ENCODE measurements around the gene SLC30A7. TPM values are rescaled to one million over a fixed set of nuclear protein-coding genes. Genes with fewer than 3 reads are reported as not detected.

SLC30A7 gene
- total and polyA plus RNA-seq, 2 of the 13 experiments (the other 11 are each of a cell fraction or from before 2014, with no cell fraction given): 8.3 to 40.8 TPM

DNA sequence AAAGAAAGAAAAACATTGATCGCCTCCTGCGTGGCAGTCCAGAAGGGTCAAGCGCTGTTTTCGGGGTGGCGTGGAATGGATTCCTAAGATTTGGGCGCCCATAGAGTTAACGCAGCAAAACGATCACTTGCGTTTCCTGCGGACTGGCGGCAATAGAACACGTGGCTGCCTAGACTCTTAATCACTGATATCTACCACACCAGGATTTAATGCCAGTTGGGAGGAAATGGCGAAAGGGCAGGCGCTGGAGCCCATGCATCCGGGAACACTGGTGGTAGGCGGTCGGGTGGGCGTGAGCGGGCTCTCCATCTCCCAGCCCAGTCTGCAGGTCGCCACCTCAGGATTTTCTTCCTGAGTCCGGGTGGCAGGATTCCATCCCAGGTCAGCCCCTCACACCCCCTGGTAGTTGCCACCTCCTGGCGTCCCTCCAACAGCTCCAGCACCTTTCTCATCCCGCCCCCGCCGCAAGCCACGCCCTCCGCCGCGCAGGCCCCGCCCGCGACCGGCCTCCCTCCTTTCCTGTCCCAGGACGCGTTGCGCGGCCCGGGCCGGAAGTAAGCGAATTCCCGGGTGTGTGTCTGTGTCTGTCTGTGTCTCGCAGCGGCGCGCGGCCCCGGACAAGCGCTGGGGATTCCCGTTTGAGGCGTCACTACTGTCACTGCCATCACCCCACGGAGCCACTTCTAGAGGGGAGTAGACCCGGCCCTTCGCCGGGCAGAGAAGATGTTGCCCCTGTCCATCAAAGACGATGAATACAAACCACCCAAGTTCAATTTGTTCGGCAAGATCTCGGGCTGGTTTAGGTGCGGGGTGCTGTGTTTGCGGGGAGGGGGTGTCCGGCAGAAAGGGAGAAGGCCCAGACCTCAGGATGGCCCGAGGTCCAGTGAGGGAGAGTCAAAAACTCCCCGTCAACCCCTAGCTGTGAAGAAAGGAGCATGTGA, at the start of gene SLC30A7 (continued):
- TF ChIP-seq, protein P1, sequence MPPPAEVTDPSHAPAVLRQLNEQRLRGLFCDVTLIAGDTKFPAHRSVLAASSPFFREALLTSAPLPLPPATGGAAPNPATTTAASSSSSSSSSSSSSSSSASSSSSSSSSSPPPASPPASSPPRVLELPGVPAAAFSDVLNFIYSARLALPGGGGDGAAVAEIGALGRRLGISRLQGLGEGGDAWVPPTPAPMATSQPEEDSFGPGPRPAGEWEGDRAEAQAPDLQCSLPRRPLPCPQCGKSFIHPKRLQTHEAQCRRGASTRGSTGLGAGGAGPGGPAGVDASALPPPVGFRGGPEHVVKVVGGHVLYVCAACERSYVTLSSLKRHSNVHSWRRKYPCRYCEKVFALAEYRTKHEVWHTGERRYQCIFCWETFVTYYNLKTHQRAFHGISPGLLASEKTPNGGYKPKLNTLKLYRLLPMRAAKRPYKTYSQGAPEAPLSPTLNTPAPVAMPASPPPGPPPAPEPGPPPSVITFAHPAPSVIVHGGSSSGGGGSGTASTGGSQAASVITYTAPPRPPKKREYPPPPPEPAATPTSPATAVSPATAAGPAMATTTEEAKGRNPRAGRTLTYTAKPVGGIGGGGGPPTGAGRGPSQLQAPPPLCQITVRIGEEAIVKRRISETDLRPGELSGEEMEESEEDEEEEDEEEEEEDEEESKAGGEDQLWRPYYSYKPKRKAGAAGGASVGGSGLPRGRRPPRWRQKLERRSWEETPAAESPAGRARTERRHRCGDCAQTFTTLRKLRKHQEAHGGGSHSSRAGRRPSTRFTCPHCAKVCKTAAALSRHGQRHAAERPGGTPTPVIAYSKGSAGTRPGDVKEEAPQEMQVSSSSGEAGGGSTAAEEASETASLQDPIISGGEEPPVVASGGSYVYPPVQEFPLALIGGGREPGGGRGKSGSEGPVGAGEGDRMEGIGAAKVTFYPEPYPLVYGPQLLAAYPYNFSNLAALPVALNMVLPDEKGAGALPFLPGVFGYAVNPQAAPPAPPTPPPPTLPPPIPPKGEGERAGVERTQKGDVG (CRISPR knock-in tag; IDR thresholded peaks at IDR 0.05; ENCODE audit: borderline replicate concordance): 0 out of 2 replicates have a peak, but pooled peaks have one; percentile 14
- TF ChIP-seq ZNF136 (CRISPR knock-in tag; IDR thresholded peaks at IDR 0.05; ENCODE audit: low read depth) (no peak), RBM22 (optimal IDR thresholded peaks at IDR 0.05; ENCODE audit: low read length) (no peak), SMC3 (IDR thresholded peaks at IDR 0.05; ENCODE audit: low read length) (no peak), FOXK2 (IDR thresholded peaks at IDR 0.05) (no peak), NFE2L2 (IDR thresholded peaks at IDR 0.05; ENCODE audit: low read length) (no peak), MBNL3 (CRISPR knock-in tag; conservative IDR thresholded peaks at IDR 0.05) (no peak), PAWR (CRISPR knock-in tag; IDR thresholded peaks at IDR 0.05; ENCODE audit: borderline replicate concordance) (no peak), ZNF367 (CRISPR knock-in tag; IDR thresholded peaks at IDR 0.05; ENCODE audit: borderline replicate concordance) (no peak), ZNF431 (CRISPR knock-in tag; IDR thresholded peaks at IDR 0.05; ENCODE audit: borderline replicate concordance, low read depth) (no peak; the same call in 1 of the 2 replicates), NCOA2 (CRISPR knock-in tag; IDR thresholded peaks at IDR 0.05) (0 out of 2 replicates have a peak, but pooled peaks have one; percentile 5), GATAD1 (CRISPR knock-in tag; IDR thresholded peaks at IDR 0.05) (peak; percentile 83), RORA (CRISPR knock-in tag; IDR thresholded peaks at IDR 0.05) (no peak), KDM5B (CRISPR knock-in tag; IDR thresholded peaks at IDR 0.05; ENCODE audit: borderline replicate concordance) (peak; percentile 31; the same call in 1 of the 2 replicates), NR1H2 (CRISPR knock-in tag; IDR thresholded peaks at IDR 0.05; ENCODE audit: borderline replicate concordance, low read depth) (no peak), XRCC5 (optimal IDR thresholded peaks at IDR 0.05; ENCODE audit: low read length) (no peak), ZNF30 (CRISPR knock-in tag; IDR thresholded peaks at IDR 0.05) (no peak), ZC3H4 (CRISPR knock-in tag; IDR thresholded peaks at IDR 0.05; ENCODE audit: borderline replicate concordance) (no peak)
- TF ChIP-seq, protein P2, sequence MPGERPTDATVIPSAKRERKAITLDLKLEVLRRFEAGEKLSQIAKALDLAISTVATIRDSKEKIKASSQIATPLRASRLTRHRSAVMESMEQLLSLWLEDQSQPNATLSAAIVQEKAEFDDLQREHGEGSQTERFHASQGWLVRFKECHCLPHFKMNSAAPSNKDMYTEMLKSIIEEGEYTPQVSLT (CRISPR knock-in tag; IDR thresholded peaks at IDR 0.05; ENCODE audit: borderline replicate concordance, low read depth): no peak
- TF ChIP-seq, protein P3, sequence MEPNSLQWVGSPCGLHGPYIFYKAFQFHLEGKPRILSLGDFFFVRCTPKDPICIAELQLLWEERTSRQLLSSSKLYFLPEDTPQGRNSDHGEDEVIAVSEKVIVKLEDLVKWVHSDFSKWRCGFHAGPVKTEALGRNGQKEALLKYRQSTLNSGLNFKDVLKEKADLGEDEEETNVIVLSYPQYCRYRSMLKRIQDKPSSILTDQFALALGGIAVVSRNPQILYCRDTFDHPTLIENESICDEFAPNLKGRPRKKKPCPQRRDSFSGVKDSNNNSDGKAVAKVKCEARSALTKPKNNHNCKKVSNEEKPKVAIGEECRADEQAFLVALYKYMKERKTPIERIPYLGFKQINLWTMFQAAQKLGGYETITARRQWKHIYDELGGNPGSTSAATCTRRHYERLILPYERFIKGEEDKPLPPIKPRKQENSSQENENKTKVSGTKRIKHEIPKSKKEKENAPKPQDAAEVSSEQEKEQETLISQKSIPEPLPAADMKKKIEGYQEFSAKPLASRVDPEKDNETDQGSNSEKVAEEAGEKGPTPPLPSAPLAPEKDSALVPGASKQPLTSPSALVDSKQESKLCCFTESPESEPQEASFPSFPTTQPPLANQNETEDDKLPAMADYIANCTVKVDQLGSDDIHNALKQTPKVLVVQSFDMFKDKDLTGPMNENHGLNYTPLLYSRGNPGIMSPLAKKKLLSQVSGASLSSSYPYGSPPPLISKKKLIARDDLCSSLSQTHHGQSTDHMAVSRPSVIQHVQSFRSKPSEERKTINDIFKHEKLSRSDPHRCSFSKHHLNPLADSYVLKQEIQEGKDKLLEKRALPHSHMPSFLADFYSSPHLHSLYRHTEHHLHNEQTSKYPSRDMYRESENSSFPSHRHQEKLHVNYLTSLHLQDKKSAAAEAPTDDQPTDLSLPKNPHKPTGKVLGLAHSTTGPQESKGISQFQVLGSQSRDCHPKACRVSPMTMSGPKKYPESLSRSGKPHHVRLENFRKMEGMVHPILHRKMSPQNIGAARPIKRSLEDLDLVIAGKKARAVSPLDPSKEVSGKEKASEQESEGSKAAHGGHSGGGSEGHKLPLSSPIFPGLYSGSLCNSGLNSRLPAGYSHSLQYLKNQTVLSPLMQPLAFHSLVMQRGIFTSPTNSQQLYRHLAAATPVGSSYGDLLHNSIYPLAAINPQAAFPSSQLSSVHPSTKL (CRISPR knock-in tag; IDR thresholded peaks at IDR 0.05): 0 out of 2 replicates have a peak, but pooled peaks have one; percentile 36
- TF ChIP-seq, protein P4, sequence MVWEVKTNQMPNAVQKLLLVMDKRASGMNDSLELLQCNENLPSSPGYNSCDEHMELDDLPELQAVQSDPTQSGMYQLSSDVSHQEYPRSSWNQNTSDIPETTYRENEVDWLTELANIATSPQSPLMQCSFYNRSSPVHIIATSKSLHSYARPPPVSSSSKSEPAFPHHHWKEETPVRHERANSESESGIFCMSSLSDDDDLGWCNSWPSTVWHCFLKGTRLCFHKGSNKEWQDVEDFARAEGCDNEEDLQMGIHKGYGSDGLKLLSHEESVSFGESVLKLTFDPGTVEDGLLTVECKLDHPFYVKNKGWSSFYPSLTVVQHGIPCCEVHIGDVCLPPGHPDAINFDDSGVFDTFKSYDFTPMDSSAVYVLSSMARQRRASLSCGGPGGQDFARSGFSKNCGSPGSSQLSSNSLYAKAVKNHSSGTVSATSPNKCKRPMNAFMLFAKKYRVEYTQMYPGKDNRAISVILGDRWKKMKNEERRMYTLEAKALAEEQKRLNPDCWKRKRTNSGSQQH (CRISPR knock-in tag; IDR thresholded peaks at IDR 0.05; ENCODE audit: low read depth): no peak
